ENCODE results near the gene RET.

The RET gene

DNA sequence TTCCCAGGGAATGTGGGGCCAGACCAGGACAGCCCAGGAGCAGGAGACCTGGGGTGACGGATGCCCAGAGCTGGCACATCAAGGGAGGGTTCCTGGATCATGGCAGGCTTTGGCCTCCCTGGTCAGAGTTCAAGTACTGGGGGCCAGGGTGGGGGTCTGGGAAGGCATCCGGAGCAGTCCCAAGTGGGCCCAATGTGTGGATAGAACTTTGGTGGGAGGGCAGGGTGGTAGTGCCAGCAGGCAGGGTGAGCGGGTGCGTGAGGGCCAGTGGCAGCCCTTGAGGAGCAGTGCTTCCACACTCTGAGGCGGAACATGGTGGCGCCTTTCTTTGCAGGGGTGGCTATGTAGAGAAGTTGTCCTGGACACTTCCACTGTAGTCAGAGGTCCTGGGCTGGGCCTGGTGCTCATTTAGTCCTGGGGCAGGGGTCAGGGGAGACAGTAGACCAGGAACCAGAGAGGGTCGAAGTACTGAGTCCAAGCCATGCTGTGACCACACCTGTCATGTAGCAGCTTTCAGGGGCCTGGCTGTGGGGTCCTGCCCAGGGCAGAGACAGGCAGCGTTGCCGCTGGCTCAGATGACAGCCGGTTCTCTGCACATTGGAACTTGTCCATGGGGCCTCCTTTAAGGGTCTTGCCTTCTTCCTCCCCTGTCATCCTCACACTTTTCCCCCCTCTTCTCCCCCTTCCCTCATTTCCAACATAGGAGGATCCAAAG, 39.2 kb downstream of the RET start:
- Histone ChIP-seq H3K79me2 (ENCODE audit: insufficient read depth, low read length) (no peaks in the 10 kb centered on the region), H3K9me2 (replicated peaks; ENCODE audit: insufficient read depth, low read length) (no peaks in the 10 kb centered on the region), H3K4me2 (ENCODE audit: low read depth, low read length, poor library complexity, severe bottlenecking) (no peak overlapping the region), H3F3A (ENCODE audit: insufficient read depth) (no peaks in the 10 kb centered on the region), H3K4me3 (ENCODE audit: insufficient read depth, low read length, poor library complexity, severe bottlenecking) (no peak overlapping the region), H2AFZ (ENCODE audit: low read depth, low read length, severe bottlenecking) (no peak overlapping the region), H3K9ac (ENCODE audit: low read length) (no peak overlapping the region), H3K27ac (ENCODE audit: low read depth, low read length) (no peak overlapping the region), H3K36me3 (ENCODE audit: low read length) (no peaks in the 10 kb centered on the region), H3K27me3 (ENCODE audit: low read length) (no peaks in the 10 kb centered on the region), H4K20me1 (ENCODE audit: low read depth, low read length) (no peaks in the 10 kb centered on the region), H3K9me3 (ENCODE audit: insufficient read depth, low read length) (no peaks in the 10 kb centered on the region)
- TF ChIP-seq, protein P1, sequence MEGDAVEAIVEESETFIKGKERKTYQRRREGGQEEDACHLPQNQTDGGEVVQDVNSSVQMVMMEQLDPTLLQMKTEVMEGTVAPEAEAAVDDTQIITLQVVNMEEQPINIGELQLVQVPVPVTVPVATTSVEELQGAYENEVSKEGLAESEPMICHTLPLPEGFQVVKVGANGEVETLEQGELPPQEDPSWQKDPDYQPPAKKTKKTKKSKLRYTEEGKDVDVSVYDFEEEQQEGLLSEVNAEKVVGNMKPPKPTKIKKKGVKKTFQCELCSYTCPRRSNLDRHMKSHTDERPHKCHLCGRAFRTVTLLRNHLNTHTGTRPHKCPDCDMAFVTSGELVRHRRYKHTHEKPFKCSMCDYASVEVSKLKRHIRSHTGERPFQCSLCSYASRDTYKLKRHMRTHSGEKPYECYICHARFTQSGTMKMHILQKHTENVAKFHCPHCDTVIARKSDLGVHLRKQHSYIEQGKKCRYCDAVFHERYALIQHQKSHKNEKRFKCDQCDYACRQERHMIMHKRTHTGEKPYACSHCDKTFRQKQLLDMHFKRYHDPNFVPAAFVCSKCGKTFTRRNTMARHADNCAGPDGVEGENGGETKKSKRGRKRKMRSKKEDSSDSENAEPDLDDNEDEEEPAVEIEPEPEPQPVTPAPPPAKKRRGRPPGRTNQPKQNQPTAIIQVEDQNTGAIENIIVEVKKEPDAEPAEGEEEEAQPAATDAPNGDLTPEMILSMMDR (IDR thresholded peaks at IDR 0.05; ENCODE audit: insufficient read depth, low read length, poor library complexity, severe bottlenecking), result no peak
- no peak for TF ChIP-seq EZH2phosphoT487 (conservative IDR thresholded peaks at IDR 0.05; ENCODE audit: low read length)

DNA sequence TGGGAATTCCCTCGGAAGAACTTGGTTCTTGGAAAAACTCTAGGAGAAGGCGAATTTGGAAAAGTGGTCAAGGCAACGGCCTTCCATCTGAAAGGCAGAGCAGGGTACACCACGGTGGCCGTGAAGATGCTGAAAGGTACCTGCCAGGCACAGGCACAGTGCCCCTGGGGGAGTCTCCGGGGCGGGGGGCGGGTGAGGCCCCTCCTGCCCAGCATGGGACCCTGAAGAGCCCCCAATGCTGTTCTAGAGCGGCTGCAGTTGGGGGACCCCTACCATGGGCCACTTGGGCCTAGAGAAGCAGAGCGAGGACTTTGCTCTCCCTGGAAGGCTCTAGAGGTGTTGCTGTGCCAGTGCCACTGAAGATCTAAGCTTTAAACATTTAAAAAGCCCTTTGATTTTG, 39.7 kb downstream of the RET start:
- Histone ChIP-seq H3K79me2 (ENCODE audit: insufficient read depth, low read length) (no peaks in the 10 kb centered on the region), H3K27me3 (ENCODE audit: low read length) (no peaks in the 10 kb centered on the region), H3K9me3 (ENCODE audit: insufficient read depth, low read length) (no peaks in the 10 kb centered on the region), H3K27ac (ENCODE audit: low read depth, low read length) (no peak overlapping the region), H4K20me1 (ENCODE audit: low read depth, low read length) (no peaks in the 10 kb centered on the region), H3K9me2 (replicated peaks; ENCODE audit: insufficient read depth, low read length) (no peaks in the 10 kb centered on the region), H3F3A (ENCODE audit: insufficient read depth) (no peaks in the 10 kb centered on the region), H3K9ac (ENCODE audit: low read length) (no peak overlapping the region), H2AFZ (ENCODE audit: low read depth, low read length, severe bottlenecking) (no peak overlapping the region), H3K4me2 (ENCODE audit: low read depth, low read length, poor library complexity, severe bottlenecking) (no peak overlapping the region), H3K4me3 (ENCODE audit: insufficient read depth, low read length, poor library complexity, severe bottlenecking) (no peak overlapping the region), H3K36me3 (ENCODE audit: low read length) (no peaks in the 10 kb centered on the region)
- TF ChIP-seq EZH2phosphoT487 (conservative IDR thresholded peaks at IDR 0.05; ENCODE audit: low read length), result no peak
- TF ChIP-seq, protein P1 (IDR thresholded peaks at IDR 0.05; ENCODE audit: insufficient read depth, low read length, poor library complexity, severe bottlenecking), result no peak

DNA sequence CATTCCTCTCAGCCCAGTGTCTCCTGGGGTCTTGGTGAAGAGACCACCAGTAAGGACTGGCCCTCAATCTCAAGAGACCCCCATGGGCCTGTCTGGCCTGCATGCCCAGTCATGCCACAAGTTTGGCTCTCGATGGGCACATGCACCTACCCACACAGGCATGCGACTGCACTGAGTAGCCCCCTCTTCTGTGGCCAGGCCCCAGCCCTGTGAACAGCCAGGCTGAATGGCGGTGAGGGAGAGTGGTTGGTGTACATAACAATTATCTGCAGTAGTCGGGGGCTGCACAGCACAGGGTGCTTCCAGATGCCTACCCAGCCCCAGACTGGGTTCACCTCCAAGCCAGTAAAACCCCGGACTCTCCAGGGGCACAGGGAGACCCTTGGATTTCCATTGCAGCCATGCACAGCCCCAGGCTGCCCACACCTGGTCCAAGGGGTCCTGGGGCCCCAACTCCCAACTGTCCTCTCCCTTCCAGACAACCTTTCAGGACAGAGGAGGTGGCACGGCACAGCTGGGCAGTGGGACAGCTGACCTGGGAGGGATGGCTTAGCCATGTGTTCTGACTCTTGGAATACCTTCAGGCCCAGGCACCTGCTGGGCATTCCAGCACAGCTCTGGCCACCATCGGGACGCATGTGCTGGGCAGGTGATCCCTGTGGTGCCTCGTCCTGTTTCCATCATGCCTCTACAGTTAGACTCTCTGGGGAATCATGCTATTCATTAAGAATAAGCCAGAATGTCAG, 40.3 kb downstream of the RET start:
- no peaks in the 10 kb centered on the region for H3K36me3 ChIP-seq (ENCODE audit: low read length)
- H3K9me2 ChIP-seq (replicated peaks; ENCODE audit: insufficient read depth, low read length), result no peaks in the 10 kb centered on the region
- no peaks in the 10 kb centered on the region for H3K27me3 ChIP-seq (ENCODE audit: low read length)
- H4K20me1 ChIP-seq (ENCODE audit: low read depth, low read length), result no peaks in the 10 kb centered on the region
- no peak overlapping the region for H3K9ac ChIP-seq (ENCODE audit: low read length)
- TF ChIP-seq, protein P1 (IDR thresholded peaks at IDR 0.05; ENCODE audit: insufficient read depth, low read length, poor library complexity, severe bottlenecking), result no peak
- no peak for TF ChIP-seq EZH2phosphoT487 (conservative IDR thresholded peaks at IDR 0.05; ENCODE audit: low read length)
- H2AFZ ChIP-seq (ENCODE audit: low read depth, low read length, severe bottlenecking), result no peak overlapping the region
- no peaks in the 10 kb centered on the region for H3K9me3 ChIP-seq (ENCODE audit: insufficient read depth, low read length)
- H3K79me2 ChIP-seq (ENCODE audit: insufficient read depth, low read length), result no peaks in the 10 kb centered on the region
- H3F3A ChIP-seq (ENCODE audit: insufficient read depth), result no peaks in the 10 kb centered on the region
- no peak overlapping the region for H3K27ac ChIP-seq (ENCODE audit: low read depth, low read length)
- no peak overlapping the region for H3K4me2 ChIP-seq (ENCODE audit: low read depth, low read length, poor library complexity, severe bottlenecking)
- H3K4me3 ChIP-seq (ENCODE audit: insufficient read depth, low read length, poor library complexity, severe bottlenecking), result no peak overlapping the region

Data from SU-DHL-6 (cell line).